HT1080 (cell line): ENCODE measurements around the gene AP4E1. TPM values are rescaled to one million over a fixed set of nuclear protein-coding genes. Genes with fewer than 3 reads are reported as not detected.
"Not testable (repeated sequence)": the region's sequence is repeated elsewhere in the genome, so short reads cannot be mapped to it uniquely, and the experiment has no call there.

Experiments
- DNase-seq: peaks from one replicate; pipeline ENCODE4 v3.0.0-alpha.2; 2015; ENCODE audit warnings: low read depth
- total RNA-seq: library from RNA; depleted of rRNA; stranded (reverse); fragments of >200 nt; shearing (Covaris generic); gene quantifications from 2 replicates; pipeline ENCODE4 v1.2.3, GENCODE V29; 2014; rRNA removed

The AP4E1 gene
- total RNA-seq, 1 experiment from 2014 or later: 6.5 TPM

DNA sequence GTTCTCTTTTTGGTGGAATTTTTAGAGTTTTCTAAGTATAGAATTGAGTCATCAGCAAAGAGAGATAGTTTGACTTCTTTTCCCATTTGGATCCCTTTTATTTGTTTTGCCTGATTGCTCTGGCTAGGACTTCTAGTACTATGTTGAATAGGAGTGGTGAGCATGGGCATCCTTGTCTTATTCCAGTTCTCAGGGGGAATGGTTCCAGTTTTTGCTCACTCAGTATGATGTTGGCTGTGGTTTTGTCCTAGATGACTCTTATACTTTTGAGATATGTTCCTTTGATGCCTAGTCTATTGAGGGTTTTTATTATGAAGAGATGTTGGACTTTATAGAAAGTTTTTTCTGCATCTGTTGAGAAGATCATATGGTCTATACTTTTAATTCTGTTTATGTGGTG is 113.7 kb downstream of the AP4E1 start:
- DNase-seq: no peak

DNA sequence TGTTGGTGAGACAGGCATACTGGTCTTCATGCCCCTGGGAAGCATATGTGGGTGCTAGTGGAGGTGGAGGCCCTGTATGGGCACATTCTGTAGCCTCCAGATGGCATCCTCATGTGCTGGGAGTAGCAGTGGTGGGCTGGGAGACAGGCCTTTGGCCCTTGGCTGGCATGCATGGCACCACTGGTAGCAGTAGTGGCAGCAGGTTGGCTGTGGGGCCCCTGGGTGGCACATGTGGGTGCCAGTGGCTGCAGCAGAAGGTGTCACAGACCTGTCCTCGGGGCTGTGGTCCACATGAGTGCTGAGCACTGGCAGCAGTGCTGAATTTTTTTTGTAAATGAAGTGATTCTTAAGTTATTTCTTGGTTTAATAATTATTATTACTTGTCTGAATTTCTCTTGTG is 115.0 kb downstream of the AP4E1 start:
- DNase-seq: no peak

DNA sequence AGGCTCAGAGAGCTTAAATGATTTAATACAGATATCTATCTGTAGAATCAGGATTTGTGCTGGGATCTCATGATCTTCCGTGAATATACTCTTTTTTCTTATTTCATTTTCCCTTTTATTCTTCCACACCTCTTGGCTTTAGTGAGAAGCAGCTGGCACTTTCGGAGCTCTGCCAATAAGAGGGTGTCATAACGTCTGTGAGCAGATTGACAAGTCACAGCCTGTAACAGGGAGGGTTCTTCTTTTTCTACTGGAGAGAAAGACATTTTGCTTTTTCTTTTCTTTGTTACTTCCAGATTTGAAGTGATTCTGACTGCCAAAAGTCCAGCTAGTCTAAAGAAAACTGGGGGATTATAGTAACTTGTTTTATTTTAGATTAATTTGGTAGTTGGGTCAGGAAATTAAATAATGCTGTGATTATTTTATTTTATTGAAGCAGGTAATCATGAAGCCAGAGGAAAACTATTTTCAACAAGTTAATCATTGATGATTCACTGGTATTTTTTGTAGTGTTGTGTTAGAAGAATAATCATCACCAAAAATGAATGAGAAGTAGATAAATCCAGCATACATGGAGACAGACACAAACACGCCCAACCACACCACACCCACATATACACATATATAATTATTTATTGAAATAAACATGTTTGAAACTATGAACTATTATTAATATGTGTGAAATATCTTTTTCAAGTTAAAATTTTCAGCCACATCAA is 116.4 kb downstream of the AP4E1 start:
- no peak for DNase-seq

DNA sequence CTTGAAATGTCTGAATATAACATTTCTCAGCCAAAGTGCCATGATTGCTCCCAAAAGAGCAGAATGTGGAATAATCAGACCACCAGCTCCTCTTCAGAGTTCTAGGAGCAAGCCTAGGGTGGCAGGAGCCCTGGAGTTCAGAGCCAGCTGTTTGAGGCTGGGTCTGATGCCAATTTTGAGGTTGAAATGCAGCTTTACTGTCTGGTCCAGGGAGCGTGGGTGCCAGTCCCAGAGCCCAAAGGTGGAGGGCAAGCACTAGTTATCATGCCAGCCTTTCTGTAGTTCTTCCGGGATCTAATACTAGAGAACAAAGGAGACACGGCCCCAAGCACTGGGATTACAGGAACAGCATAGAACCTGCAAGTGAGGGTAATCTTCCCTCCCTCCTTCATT is 117.0 kb downstream of the AP4E1 start:
- DNase-seq: no peak

DNA sequence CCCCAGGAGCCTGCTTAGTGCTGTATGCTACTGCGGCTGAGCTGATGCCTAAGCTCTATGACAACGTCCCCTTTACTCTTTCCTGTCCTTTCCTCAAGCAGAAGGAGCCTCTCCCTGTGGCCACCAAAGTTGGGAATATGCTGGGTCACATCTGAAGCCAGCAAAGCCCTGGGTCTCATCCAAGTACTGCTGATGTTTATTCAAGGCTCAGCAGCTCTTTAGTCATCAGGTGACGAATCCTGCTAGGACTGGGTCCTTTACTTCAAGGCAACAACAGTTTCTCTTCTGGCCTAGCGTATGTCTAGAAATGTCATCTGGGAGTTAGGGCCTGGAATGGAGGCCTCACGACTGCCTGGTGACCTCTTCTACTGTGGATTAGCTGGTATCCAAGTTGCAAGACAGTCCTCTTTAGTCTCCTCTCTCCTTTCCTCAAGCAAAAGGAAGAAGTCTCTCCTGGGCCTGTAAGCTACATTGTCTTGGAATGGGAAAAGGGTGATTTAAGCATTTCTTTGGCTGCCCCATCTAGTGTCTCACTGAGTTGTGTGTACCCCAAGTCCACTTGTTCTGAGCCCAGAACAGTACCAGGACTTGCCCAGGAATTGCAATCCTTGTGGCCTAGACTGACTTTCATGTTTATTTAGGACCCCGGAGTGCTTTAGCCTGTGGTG is 122.3 kb downstream of the AP4E1 start:
- DNase-seq: peak; percentile 85

DNA sequence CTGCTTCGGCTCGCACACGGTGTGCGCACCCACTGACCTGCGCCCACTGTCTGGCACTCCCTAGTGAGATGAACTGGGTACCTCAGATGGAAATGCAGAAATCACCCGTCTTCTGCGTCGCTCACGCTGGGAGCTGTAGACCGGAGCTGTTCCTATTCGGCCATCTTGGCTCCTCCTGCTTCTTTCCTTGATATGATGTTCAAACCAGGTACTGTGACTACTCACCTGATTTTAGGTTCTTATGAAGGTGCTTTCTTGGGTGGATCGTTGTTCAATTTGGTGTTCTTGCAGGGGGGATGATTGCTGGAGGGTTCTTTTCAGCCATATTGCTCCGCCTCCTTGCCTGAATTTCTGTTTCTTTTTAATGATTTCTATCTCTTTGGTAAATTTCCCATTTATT is 129.0 kb downstream of the AP4E1 start:
- not testable (repeated sequence) for DNase-seq

DNA sequence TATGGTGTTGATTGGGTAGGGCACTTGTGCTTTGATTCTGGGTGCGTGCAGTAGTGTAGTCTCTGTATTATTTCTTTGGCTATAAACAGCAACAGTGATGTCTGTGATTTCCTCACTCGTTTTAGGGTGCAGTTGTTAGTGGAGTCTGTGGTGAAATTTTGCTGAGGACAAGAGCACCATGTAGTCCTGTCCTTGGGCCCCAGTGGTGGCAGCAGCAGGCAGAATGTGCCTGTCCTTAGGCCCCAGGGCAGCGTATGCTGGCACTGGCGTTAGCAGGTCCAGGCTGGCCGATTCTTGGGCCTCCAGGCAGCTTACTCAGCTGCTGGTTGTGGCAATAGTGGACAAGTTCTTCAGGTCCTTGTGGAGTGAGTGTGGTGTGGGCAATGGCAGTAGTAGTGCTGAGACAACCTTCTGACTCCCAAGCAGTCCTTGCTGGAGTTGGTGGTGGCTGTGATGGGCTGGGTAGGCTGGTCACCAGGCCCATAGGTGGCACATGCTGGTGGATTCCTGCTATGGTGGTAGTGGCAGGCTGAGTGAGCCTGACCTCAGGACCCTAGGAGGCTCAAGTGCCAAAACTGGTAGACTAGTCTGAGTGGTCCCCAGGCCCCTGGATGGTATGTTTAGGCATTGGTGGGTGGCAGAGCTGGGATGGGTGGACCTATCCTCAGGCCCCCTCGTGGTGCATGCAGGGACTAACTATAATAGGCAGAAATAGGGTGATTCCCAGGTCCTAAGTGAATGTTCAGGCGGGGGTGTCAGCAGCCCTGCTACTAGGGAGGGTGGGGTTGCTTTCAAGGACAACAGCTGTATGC is 129.9 kb downstream of the AP4E1 start:
- DNase-seq: no peak

DNA sequence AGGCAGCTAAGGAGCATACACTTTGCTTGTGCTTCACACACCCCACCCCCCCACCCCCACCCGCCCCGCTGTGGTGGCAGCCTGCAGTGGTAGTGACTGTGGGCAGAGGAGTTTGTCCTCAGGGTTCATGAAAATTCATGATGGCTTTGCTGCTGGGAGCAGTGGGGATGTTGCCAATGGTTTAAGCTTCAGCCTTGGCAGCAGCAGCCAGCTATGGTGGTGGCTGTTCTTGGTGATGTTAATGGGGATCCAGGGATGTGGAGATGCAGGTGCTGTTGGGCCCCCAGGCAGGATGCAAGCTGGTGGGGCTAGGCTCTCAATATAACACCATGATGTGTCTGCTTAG is 130.5 kb downstream of the AP4E1 start:
- DNase-seq: no peak

DNA sequence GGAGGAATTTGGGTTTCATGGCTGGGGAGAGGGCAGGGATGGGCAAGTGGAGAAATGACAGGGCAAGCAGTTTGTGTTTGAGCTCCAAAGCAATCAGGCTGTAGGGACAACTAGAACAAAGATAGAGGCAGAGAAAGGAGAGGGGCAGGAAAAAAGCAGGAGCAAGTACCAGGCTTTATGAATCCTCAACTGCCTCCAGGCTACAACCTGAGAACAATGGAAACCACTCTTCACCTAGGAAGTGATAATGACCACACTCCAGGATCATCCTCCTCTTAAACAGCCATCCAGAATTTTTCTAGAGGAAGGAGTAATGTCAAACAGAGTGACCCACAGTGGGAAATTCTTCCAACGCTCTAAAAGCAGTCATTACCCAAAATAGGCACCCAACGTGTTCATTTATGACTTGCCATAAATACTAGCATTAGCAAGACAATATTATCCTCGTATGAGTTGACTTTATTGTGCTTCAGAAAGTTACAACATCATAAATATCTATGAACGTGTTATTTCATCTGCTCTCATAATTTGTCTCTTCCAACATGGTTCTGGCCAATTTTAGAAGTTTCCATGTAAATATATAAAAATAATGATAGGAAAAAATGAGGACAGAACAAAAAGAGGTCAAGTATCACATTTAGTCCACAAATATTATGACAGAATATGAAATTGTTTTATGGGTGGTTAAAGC is 135.7 kb downstream of the AP4E1 start:
- DNase-seq: no peak

DNA sequence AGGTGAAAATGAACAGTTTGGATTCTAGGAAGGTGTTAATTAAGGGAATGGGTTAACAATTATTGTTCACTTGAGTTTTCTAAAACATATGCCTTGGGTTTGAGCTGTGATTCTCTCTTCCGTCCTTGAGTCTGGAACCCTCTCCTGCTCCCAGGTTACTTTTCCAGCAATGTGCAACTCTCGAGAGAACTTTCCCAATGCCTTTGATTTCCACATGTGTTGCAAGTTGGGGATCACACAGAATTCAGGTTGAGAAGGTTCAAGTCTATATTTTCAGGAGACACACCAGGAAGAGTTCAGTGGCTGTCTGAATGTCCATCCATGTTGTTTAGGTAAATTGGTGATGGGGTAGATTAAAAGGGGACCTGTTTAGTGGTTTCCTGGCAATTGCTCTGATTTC is 137.5 kb downstream of the AP4E1 start:
- no peak for DNase-seq

DNA sequence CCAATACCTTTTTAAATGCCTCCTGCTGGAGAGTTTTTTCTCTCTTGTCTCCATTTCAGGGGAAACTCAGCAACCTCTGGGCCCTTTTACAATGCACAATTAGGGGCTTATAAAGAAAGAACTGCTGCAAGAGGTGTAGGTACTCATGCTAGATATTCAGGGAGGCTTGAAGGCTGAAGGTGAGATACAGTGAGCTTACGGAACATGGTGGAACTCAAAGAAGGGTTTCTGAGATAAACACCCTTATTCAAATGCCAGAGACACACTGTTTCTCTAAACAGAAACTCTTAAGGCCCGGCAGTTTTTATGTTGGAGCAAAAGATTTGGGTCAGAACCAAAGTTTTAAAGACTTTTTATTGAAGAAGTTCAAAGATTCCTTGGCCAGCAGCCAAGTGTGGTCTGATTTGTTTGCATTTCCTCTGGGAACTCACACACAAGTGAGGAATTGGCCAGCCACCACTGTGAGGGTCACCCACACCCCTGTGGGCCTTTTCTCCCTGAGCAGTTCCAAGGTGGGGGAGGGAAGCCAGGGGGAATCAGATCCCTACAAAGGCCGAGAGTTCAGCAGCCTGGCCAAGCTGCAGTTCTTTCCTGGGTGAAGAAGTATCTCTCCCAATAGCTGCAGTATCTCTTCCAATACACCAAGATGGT is 138.4 kb downstream of the AP4E1 start:
- DNase-seq: no peak

DNA sequence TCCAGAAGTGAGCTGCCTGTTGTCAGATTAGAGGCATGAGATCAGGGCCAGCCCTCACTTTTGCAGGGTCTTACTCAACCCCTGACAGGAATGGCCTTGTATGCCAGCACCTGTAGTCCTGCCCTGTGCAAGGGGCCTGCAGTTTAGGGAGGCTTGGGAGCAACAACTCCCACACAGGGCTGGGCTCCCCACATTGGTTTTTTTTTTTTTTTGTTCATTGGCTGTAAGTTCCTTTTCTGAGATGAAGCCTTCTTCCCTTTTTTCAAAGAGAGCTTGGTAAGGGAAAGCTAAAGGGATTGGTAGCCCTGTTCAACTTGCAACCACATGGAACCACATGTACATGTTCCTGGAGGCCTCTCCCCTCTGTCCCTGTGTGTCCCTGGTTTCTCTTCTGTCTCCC is 139.8 kb downstream of the AP4E1 start:
- no peak for DNase-seq

DNA sequence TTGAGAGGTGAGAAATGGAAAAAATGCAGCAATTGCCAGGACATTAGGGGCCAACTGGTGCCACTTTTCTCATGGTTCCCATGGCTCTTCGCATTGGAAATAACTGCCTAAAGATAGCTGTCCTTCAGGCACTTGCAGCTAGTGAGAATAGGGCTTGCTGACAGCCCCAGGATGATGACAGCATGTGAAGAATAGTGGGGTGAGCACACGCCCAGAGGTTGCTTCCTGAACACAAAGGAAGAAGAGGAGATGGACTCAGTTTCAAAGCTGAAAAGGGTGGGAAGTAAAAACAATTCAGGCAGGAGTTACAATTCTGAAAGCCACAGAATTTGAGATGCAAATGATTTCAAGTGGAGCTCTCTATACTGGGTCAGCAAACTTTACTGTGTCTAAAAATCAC is 140.6 kb downstream of the AP4E1 start:
- no peak for DNase-seq

DNA sequence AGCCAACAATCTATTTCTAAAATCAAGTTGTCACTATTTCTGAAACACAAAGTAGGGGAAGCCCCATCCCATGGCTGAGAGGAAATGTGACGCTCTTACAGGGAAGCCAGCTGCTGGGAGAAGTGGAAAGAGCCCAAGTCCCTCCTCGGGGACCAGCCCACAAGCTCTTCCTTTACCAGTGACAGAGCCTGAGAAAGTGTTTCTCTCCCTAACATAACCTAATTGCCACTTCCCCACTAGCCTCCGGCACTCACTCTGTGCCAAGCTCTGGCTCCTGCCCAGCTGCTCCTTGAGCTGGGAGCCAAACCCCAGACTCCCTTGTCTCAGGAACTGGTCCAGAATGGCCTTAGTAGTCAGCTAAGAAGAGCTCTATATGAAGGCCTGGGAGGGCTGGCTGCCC is 143.3 kb downstream of the AP4E1 start:
- no peak for DNase-seq

DNA sequence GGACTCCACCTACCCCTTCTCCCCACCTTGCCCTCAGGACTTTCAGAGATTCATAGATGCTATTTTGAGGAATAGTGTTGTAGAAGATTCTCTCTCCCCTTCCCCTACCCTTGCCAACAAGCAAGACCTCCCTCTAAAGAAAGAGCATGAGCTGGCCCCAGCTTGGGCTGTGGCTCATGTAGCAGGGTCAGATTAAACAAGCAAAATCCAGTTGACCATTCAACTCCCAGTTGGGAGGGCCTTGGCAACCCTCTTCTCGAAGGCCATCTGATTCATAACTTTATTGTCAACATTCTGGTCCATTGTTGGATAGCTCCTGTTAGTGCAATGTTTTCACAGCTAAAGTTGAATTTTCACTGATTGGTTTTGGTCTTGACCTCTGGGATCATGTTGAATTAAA is 145.1 kb downstream of the AP4E1 start:
- no peak for DNase-seq

DNA sequence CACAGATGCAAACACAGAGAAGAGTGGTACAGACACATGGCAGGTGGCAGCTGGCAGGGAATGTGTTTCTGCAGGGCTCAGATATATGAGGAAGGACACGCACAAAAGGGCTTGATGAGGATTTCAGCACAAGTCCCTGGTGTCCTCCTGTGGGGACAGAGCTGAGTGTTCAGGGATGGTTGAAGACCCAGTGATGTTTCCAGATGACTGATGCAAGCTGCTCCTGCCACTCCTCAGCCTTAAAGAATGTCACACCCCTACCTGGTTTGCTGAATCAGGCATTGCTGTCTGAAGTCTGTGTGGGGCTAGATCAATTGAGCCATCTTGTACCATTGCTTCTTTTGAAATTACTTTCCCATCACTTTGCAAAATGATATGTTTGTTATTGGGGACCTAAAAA is 146.1 kb downstream of the AP4E1 start:
- DNase-seq: no peak

Other genes with a start within 250 kb of the AP4E1 start
- 15.2 and 16.9 TPM in 2 replicates for gene TRPM7, start 221.9 kb upstream of the AP4E1 start, total RNA-seq
- gene SPPL2A, start 143.0 kb upstream of the AP4E1 start, total RNA-seq: 47.2 and 58.9 TPM in 2 replicates
- gene TNFAIP8L3, start 186.2 kb downstream of the AP4E1 start, total RNA-seq: 1.8 and 2.3 TPM in 2 replicates